Muscle layer of duodenum (tissue), 2 donors: ENCODE data around the gene ARL2BP.

Source experiments
- H3K27ac ChIP-seq: one replicate; pipeline ENCODE4 v1.7.0; 2013; ENCODE audit warnings: mild to moderate bottlenecking, low read length
- H3K27me3 ChIP-seq: one replicate; pipeline ENCODE4 v1.7.0; 2013; ENCODE audit warnings: low read depth, mild to moderate bottlenecking, control low read depth, low read length
- H3K36me3 ChIP-seq, 2 donors: one replicate each; pipeline ENCODE4 v1.7.0; 2013; ENCODE audit warnings: low read length in 2 of 2, control low read depth in 1 of 2, mild to moderate bottlenecking in 1 of 2; ENCODE audit not compliant: insufficient read depth in 2 of 2, control insufficient read depth in 1 of 2
- H3K4me1 ChIP-seq, 2 donors: one replicate each; pipeline ENCODE4 v1.7.0; 2013; ENCODE audit warnings: low read length in 2 of 2, mild to moderate bottlenecking in 2 of 2, control low read depth in 1 of 2, moderate library complexity in 1 of 2; ENCODE audit not compliant: insufficient read depth in 2 of 2, control insufficient read depth in 1 of 2
- H3K4me3 ChIP-seq, 2 donors: one replicate each; pipeline ENCODE4 v1.7.0; 2013; ENCODE audit warnings: low read length in 2 of 2, low read depth in 1 of 2, mild to moderate bottlenecking in 1 of 2
- H3K9me3 ChIP-seq, 2 donors: one replicate each; pipeline ENCODE4 v1.7.0; 2013; ENCODE audit warnings: low read length in 2 of 2, control low read depth in 1 of 2, mild to moderate bottlenecking in 1 of 2; ENCODE audit not compliant: control insufficient read depth in 1 of 2
- donor health status: healthy.

The ARL2BP gene

GRCh38 chr16:57285379-57285778 is 40.3 kb downstream of the ARL2BP start:
- H3K27me3 ChIP-seq = no peaks in the 10 kb centered on the region
- H3K4me1 ChIP-seq = peaks cover 0 to 16% of the 10 kb centered on the region in 2 donors
- no peak overlapping the region for H3K4me3 ChIP-seq
- H3K9me3 ChIP-seq = no peaks in the 10 kb centered on the region
- H3K27ac ChIP-seq = no peak overlapping the region
- no peaks in the 10 kb centered on the region for H3K36me3 ChIP-seq

- H3K9me3 ChIP-seq = no peaks in the 10 kb centered on the region
- no peak overlapping the region for H3K4me3 ChIP-seq
- H3K36me3 ChIP-seq = no peaks in the 10 kb centered on the region
- peaks cover 0 to 5% of the 10 kb centered on the region in 2 donors for H3K4me1 ChIP-seq
- no peaks in the 10 kb centered on the region for H3K27me3 ChIP-seq
- H3K27ac ChIP-seq = no peak overlapping the region
Measured at GRCh38 chr16:57289391-57290257, 44.6 kb downstream of the ARL2BP start.

- H3K27me3 ChIP-seq = no peaks in the 10 kb centered on the region
- H3K4me3 ChIP-seq = no peak overlapping the region
- no peaks in the 10 kb centered on the region for H3K9me3 ChIP-seq
- H3K36me3 ChIP-seq = no peaks in the 10 kb centered on the region
- H3K27ac ChIP-seq = no peak overlapping the region
- peaks cover 0 to 13% of the 10 kb centered on the region in 2 donors for H3K4me1 ChIP-seq
Measured at GRCh38 chr16:57297856-57298255, 52.8 kb downstream of the ARL2BP start.

- H3K27ac ChIP-seq = peak overlapping the region; percentile 97
- H3K4me1 ChIP-seq = peaks cover 0 to 13% of the 10 kb centered on the region in 2 donors
- H3K27me3 ChIP-seq = no peaks in the 10 kb centered on the region
- H3K4me3 ChIP-seq = peak overlapping the region; percentile 59 to 64
- no peaks in the 10 kb centered on the region for H3K9me3 ChIP-seq
- no peaks in the 10 kb centered on the region for H3K36me3 ChIP-seq
Measured at GRCh38 chr16:57299009-57299718, 54.1 kb downstream of the ARL2BP start.

- Histone ChIP-seq H3K36me3 (no peaks in the 10 kb centered on the region), H3K4me1 (peaks cover 0 to 13% of the 10 kb centered on the region in 2 donors), H3K9me3 (no peaks in the 10 kb centered on the region), H3K27ac (peak overlapping the region; percentile 97), H3K27me3 (no peaks in the 10 kb centered on the region), H3K4me3 (peak overlapping the region; percentile 59 to 64)
Measured at GRCh38 chr16:57299719-57300386, 54.8 kb downstream of the ARL2BP start.

- H3K27me3 ChIP-seq = no peaks in the 10 kb centered on the region
- peak overlapping the region; percentile 97 for H3K27ac ChIP-seq
- H3K36me3 ChIP-seq = no peaks in the 10 kb centered on the region
- peaks cover 0 to 13% of the 10 kb centered on the region in 2 donors for H3K4me1 ChIP-seq
- no peaks in the 10 kb centered on the region for H3K9me3 ChIP-seq
- H3K4me3 ChIP-seq = peak overlapping the region; percentile 59 to 64
Measured at GRCh38 chr16:57300387-57301125, 55.5 kb downstream of the ARL2BP start.

GRCh38 chr16:57301126-57301817 is 56.2 kb downstream of the ARL2BP start:
- H3K9me3 ChIP-seq = no peaks in the 10 kb centered on the region
- H3K27me3 ChIP-seq = no peaks in the 10 kb centered on the region
- peak overlapping the region; percentile 59 to 64 for H3K4me3 ChIP-seq
- peaks cover 0 to 13% of the 10 kb centered on the region in 2 donors for H3K4me1 ChIP-seq
- no peak overlapping the region for H3K27ac ChIP-seq
- no peaks in the 10 kb centered on the region for H3K36me3 ChIP-seq
